Activated CD4-positive, alpha-beta T cell treated with anti-CD3 and anti-CD28 coated beads, Interleukin-2, amount 50 U/mL, for 24 hours (primary cell): Measurements from ENCODE around the gene SLC25A41.
A peak's percentile ranks its signal among the peaks of the same experiment; 100 is the strongest.
"Not testable (repeated sequence)": the region's sequence is repeated elsewhere in the genome, so short reads cannot be mapped to it uniquely, and the experiment has no call there.

ENCODE experiments used
- DNase-seq, 2 donors: peaks; one replicate each; pipeline ENCODE4 v3.0.0-alpha.2; 2020; ENCODE audit warnings: low read depth in 1 of 2, low spot score in 1 of 2

The SLC25A41 gene

GRCh38 chr19:6412061-6412446 is 21.5 kb downstream of the SLC25A41 start:
- no peak for DNase-seq

GRCh38 chr19:6409346-6409745 is 24.2 kb downstream of the SLC25A41 start:
- DNase-seq: no peak

- no peak for DNase-seq
Observed at GRCh38 chr19:6406401-6406800, 27.2 kb downstream of the SLC25A41 start.

GRCh38 chr19:6402837-6403608 is 30.5 kb downstream of the SLC25A41 start:
- no peak for DNase-seq

GRCh38 chr19:6402058-6402457 is 31.5 kb downstream of the SLC25A41 start:
- no peak for DNase-seq

GRCh38 chr19:6400062-6400944 is 33.3 kb downstream of the SLC25A41 start:
- not testable (repeated sequence) for DNase-seq

GRCh38 chr19:6396305-6396704 is 37.3 kb downstream of the SLC25A41 start:
- no peak for DNase-seq

GRCh38 chr19:6394831-6395230 is 38.7 kb downstream of the SLC25A41 start:
- no peak for DNase-seq

- peak; percentile 56 to 74 for DNase-seq
Observed at GRCh38 chr19:6393983-6394412, 39.6 kb downstream of the SLC25A41 start.

- peak; percentile 89 to 90 for DNase-seq
Observed at GRCh38 chr19:6393074-6393982, 40.2 kb downstream of the SLC25A41 start, which contains the start of gene GTF2F1. TSS of gene GTF2F1 (minus strand) at chr19:6393164. CDS start at chr19:6392995, 169 bp downstream.

- no peak for DNase-seq
Observed at GRCh38 chr19:6392221-6393073, 41.1 kb downstream of the SLC25A41 start.

- no peak for DNase-seq
Observed at GRCh38 chr19:6387372-6387771, 46.2 kb downstream of the SLC25A41 start.

- no peak for DNase-seq
Observed at GRCh38 chr19:6384381-6384780, 49.2 kb downstream of the SLC25A41 start.

GRCh38 chr19:6383188-6383587 is 50.4 kb downstream of the SLC25A41 start:
- no peak for DNase-seq

- no peak for DNase-seq
Observed at GRCh38 chr19:6381030-6381750, 52.4 kb downstream of the SLC25A41 start.

GRCh38 chr19:6379744-6380143 is 53.8 kb downstream of the SLC25A41 start:
- no peak for DNase-seq

- DNase-seq: no peak
Observed at GRCh38 chr19:6378486-6378885, 55.1 kb downstream of the SLC25A41 start.

GRCh38 chr19:6378041-6378440 is 55.5 kb downstream of the SLC25A41 start:
- no peak for DNase-seq

- no peak for DNase-seq
Observed at GRCh38 chr19:6376512-6377190, 56.9 kb downstream of the SLC25A41 start.
